Left lobe of liver (tissue), 2 donors: Measurements from ENCODE around the gene MAPK10. TPM values are rescaled to one million over a fixed set of nuclear protein-coding genes. Genes with fewer than 3 reads are reported as not detected.
"Not testable (repeated sequence)": the region's sequence is repeated elsewhere in the genome, so short reads cannot be mapped to it uniquely, and the experiment has no call there.

ENCODE experiments used
- ATAC-seq: fragments of 200-7000 bp; cut with Tn5 transposase; one replicate; pipeline ENCODE4 v1.9.1; 2020; ENCODE audit warnings: mild to moderate bottlenecking, moderate library complexity
- DNase-seq: peaks from one replicate; pipeline ENCODE4 v3.0.0-alpha.2; 2020; ENCODE audit warnings: low spot score
- total RNA-seq: library from RNA; stranded (reverse); gene quantifications from one replicate; pipeline ENCODE4 v1.2.1, GENCODE V29; 2021
- donor health status: DM: no; HTN: no; CAD: no; lungs with moderate emphysema.
- donor health status: DM: no; HTN: yes; CAD: no.

MAPK10 gene
- total RNA-seq, 1 donor from 2014 or later, result 2.4 TPM

DNA sequence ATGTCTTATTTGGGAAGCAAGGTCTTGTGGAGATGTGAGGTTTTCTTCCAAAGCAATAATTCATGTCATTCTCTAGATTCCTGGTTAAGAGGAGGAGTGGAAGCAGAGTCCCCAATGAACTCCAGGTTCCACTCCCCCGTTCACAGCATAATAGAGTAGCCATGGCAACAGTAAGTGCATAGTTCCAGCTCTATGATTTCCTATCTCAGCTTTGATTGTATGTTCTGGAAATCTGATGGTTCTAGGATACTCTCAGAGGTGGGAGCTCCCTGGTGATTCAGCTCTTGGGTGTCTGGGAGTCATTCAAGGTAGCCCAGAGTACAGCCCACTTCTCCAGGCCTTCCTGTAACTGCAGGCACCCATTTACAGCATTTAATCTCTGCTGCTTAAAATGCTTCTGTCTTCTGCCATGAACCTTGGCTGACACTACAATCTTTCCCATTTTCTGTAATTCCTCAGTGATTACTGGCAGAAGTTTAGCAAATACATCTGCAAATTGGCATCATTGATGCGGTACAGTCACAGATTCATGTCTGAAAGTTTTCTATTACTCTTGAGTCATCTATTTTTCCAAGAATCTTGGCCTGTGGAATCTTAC, 242.0 kb downstream of the MAPK10 start:
- DNase-seq (no peak), ATAC-seq (no peak)

DNA sequence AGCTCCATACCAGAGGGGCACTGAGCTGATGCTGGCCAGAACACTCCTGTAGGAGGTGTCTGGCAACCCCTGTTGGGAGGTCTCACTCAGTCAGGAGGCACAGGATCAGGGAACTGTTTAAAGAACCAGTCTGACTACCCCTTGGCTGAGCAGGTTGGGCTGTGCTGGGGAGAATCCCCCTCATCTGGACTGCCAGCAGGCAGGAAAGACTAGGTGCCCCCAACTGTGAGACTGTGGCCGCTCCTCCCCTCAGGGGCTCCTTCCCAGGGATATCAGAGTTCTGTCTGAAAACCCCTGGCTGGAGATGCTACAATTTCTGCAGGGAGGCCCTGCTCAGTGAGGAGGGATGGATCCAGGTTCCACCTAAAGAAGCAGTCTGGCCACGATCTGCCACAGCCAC, 245.3 kb downstream of the MAPK10 start:
- no peak for DNase-seq
- ATAC-seq, result no peak

DNA sequence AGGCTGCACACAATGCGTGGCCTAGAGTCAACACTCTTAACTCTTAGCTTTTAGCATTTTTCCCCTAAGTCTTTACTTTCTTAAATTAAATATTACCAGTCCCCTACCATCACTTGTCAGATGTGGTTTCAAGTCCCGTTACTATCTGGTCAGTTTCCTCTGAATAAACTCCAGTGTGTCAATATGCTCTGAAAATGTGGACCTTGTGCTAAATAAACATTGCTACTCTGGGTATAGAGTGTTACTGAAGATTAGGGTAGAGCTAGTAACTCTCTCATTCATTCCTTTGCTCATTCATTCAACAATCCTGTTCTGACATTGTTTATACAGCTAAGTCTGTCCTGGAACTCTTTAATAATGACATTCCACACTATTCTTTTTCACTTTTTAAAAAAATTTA, 251.0 kb downstream of the MAPK10 start:
- ATAC-seq (no peak), DNase-seq (no peak)

DNA sequence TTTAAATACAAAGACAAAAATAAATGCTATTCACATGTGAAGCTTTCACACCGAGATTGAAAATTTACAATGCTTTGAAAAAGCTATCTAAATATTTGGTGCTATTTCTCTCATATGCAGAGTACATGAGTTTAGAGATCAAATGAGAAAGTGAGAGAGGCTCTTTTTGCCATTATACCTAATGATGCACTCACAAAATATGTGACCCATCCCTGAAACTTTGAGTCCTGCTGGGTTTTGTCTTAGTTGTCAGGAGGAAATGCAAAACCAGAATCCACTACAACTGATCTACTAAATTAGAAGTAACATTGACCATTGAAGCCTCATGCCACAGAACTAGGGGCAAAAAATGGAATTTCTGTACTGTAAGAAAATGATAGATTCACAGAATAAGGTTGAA, 251.7 kb downstream of the MAPK10 start:
- DNase-seq (no peak), ATAC-seq (no peak)

DNA sequence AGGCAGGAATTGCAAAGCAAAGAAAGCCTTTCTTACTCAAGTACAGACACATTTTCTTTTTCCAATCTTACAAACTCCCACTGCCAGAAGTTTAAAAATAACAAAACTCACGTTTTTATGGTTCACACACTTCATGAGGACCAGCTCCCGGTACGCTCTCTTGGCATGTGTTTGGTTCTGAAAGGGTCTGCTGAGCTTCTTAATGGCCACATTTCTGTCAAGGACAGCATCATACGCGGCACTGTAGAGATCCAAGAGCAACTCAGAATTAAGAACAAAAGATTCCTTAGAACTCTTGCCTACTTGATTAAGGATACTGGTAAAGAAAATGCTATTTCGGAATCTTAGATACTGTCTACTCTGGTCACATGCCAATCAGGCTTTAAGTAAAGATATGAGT, 252.7 kb downstream of the MAPK10 start:
- ATAC-seq, result no peak

DNA sequence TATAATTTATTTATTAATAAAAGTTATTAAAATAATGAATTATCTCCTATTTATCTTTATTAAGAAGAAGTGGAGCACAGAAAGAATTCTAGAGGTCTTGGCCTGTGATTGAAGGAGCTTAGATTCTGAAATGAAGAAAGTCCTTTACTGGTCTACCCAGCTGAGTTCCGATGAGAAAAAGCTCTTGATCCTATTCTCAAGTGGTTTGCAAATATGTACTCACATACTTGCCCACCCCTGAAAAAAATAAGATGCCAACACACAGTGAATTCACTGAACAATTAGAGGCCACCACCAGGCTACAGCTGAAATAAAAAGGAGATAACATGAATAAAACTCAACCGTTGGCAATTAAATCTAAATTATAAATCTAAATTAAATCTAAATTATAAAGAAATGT, 253.4 kb downstream of the MAPK10 start:
- ATAC-seq (no peak), DNase-seq (no peak)

More for the DNA sequence above, 252.7 kb downstream of the MAPK10 start:
- DNase-seq, result no peak

DNA sequence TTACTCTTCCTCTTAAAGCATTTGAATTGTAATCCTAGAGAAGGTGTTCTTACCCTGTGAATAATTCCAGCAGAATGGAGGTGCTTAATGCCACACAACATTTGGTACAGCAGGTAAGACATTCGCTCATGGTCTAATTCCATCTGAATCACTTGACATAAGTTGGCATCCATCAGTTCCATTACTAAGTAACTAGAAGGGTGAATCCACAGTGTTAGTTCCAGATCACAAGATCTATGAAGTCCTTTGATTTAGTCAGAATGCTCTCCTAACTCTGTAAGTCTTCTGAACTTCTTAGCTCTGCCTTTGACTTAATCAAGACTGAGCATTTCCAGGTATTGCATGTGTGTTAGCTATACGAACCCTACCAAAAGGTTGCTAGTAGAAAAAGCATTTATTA, 258.0 kb downstream of the MAPK10 start:
- no peak for ATAC-seq
- no peak for DNase-seq

DNA sequence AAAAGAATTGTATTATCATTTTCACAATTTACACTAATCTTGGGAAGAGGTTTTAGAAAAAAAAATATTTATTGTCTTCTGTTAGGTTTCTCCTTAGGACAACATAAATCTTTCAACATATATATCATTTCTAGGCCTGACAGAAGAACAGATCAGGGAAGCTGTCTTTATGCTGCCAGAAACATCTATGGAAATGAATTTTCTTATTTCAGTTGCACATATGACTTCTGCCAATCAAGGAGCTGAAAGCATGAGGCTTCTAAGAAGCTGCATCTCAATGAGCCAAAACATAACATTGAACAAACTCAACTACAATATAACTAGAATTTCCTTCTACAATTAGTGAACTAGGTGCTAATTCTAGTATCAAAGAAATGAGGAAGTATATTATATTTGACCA, 258.4 kb downstream of the MAPK10 start:
- DNase-seq (no peak), ATAC-seq (no peak)

DNA sequence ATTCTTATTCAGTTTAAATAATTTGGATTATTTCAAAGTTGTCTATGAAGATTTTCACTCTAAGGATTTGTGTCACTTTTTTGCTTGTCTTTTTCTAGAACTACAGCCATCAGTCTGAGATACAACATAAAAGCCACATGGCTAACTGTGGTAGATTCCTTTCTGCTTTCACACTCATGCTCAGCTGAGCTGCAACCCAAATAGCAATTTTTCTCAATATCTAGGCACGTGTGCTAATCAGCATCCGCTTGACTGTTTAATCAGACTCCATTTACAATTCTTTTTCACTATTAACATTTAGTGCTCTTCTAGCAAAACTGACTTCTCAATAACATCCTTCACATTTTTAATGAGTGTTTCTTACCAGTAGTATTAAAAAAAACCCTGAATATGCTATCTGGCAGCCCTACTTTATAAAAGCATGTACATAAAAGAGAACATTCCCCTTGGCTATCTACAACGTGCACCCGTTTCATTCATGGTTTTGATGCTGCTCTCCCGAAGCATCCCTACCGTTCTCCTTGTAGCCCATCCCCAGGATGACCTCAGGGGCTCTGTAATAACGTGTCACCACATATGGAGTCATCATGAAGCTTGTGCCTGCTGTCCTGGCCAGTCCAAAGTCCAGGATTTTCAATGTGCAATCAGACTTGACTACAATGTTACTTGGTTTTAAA, 259.2 kb downstream of the MAPK10 start:
- no peak for ATAC-seq

DNA sequence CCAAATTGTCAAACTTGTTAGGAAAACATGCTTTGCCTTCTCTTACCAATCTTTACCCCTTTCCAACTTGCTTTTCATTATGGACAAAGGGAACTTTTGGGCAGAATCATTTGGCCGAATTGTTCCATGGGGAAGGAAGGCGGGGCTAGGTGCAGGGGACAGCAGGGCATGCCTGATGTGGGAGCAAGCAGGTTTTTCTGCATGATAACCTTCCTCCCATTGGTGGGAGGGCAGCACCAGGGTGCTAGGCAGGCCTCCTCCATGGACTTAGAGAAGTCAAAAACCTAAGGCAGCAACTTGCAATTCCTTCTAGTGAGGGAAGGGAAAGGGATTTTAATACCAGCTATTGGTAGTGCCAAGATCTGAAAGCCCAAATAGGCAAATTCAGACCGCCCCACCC, 260.5 kb downstream of the MAPK10 start:
- no peak for ATAC-seq
- DNase-seq, result no peak

More for the DNA sequence above, 259.2 kb downstream of the MAPK10 start:
- DNase-seq, result no peak

DNA sequence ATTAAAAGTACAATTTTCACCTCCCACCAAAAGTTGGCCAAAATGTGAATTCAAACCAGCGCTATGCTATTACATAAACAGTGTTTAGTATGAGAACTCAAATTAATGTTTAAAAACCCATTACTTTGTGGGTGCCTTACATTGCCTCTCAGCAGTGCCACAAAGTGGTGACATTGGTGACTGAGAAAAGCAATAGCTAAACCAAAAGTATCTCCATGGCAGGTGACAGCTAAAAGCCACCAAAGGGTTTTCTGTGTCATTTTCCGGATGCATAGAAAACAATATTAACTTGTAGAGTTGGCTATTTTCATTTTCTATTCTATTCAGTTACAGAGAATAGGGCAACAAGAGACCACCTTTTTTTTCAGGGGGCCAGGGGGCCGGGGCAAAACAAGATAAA, 261.2 kb downstream of the MAPK10 start:
- no peak for ATAC-seq
- no peak for DNase-seq

DNA sequence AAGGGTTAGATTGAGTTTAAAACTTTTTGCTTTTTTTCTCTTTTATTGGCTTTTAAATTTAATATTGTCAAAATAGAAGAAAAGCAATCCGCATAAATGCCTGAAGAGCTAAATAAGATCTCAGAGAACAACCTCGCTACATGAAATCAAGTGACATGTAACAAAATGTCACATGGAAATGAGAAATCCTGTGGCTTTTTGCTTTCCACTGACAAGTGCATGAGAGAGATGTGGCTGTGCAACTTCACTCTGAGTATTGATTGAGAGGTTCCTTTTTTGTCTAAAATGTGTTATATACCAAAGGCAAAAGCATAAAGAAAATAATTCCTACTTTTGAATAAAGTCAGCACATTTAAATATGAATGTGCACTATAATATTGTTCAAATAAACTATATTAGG, 263.5 kb downstream of the MAPK10 start:
- ATAC-seq (no peak), DNase-seq (no peak)

DNA sequence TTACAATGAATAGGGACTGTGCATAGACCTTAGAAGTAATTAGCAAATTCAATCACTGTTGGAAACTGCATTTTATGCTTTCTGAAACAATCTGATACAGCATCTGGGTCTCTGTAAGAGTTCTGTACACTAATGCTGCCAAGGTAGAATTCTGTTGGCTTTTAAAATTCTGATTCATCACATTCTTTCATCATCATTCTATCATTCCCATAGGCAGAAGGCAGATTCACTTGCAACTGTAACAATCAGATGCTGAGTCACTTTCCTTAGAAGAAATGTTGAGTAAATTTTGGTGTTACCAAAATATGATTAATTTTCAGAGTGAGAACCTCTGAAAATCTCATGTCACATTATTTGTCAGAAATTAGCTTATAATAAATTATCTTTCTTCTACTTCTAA, 267.2 kb downstream of the MAPK10 start:
- ATAC-seq, result no peak

DNA sequence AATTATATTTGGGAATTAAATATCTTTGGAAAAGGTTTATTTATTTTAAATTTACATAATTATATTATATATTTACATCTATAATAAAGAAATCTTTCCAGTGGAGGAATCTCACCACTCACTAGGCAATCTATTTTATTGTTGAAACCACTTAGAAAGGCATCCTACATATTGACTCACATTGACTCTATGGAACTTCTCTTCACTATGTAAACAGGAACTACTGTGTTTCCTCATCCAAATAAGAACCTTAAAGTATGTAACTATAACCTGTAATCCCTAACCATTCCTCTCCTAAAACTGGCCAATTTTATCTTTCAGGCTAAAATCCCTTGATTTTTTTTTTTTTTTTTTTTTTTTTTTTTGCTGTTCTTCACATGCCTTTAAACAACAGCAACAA, 268.7 kb downstream of the MAPK10 start:
- ATAC-seq (no peak), DNase-seq (no peak)

More for the DNA sequence above, 267.2 kb downstream of the MAPK10 start:
- no peak for DNase-seq

DNA sequence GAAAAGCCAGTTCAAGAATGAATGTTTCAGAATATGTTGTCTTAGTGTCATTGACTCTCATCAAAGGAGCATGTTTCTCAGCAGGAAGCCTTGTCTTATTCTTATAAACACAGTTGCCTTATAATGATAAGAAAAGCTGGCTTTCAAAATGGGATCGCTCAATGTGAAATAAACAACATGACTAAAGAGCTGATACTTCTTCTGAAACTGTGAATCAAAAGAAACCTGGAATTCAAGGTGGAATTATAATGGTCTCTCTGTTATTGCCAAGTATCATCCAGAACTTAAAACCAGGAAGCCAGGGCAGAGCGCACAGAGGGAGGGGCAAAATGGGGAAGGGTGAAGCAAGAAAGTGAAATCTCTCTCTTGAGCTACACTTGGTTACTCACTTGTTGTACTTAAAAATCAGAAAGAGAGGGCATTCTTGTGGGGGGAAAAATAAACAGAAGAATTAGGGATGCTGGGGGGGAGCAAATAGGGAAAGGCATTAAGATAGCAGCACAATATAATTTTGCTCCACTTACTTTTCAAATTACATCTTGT, 270.0 kb downstream of the MAPK10 start:
- ATAC-seq, result no peak

DNA sequence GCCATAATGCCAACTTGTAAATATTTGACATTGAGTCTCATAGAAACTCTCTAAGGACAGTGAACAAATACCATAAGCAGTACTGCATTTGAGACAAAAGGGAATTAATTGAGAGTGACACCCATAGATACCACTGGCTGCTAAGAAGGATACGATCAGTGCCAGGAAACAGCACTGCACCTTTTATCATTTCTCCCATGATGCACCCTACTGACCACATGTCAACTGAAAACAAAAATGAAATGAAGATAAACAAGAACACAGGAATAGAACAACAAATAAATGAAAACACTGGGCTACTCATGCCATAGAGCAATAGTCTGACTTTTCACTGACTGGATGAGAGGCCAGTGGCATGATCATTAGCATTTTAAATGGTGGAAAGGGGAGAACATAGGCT, 270.8 kb downstream of the MAPK10 start:
- no peak for ATAC-seq
- DNase-seq, result no peak

More for the DNA sequence above, 270.0 kb downstream of the MAPK10 start:
- no peak for DNase-seq

DNA sequence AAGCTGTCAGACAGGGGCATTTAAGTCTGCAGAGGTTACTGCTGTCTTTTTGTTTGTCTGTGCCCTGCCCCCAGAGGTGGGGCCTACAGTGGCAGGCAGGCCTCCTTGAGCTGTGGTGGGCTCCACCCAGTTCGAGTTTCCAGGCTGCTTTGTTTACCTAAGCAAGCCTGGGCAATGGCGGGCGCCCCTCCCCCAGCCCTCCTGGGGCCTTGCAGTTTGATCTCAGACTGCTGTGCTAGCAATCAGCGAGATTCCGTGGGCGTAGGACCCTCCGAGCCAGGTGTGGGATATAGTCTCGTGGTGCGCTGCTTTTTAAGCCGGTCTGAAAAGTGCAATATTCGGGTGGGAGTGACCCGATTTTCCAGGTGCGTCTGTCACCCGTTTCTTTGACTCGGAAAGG, 284.1 kb downstream of the MAPK10 start:
- DNase-seq, ATAC-seq: not testable (repeated sequence)

DNA sequence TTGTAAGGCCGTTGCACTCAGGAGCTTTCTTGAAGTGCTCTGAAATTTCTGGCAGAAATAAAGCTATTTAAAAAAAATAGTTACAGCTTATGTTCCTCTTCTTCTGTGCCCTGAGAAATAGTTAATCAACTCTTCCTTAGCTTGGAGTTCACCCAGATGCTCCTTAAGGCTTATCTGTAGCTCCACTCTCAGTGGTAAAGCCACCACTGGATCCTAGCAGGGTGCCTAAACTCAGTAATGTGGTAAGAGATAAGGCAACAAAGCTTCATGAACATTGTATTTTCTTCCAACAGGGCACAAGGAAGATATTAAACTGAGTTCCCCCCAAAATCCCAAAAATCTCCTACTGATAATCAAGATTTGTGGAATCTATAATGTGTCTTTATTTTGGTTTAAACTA, 299.5 kb downstream of the MAPK10 start:
- no peak for ATAC-seq
- no peak for DNase-seq

DNA sequence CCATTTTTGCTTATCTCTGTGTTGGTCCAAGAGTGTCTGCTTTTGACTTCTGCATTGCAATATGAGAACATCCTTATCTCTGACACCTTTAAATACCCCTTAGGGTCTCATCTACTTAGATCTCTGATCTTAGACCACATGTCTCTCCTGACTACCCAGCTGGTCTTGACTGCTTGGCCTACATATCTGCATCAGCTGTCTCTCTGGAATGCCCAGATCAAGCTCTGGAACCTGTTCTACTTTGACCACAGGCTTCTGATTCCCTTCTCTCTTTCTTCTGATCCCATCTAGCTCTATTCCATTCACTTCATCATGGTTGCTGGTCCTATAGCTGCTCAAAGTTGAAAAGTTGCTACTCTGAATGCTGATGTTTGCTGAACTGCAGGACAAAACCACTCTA, 301.2 kb downstream of the MAPK10 start:
- no peak for ATAC-seq
- DNase-seq, result no peak

DNA sequence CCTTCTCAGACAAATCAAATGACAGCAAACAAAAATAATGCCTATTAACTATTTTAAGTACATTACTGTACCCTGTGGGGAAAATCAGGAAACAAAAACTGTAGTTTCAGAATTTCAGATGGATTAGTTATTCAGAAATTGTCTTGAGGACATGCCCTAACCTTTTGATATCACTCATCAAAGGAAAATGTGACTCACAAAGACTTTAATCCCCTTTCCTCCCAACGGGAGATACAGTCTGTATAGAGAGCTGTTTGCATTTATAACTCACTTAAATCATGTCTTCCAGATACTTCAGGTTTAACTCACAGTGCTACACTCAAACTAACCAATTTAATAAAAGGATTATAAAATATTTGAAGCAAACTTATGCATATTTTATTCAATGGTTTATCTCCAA, 304.0 kb downstream of the MAPK10 start:
- ATAC-seq, result no peak
- DNase-seq, result no peak

DNA sequence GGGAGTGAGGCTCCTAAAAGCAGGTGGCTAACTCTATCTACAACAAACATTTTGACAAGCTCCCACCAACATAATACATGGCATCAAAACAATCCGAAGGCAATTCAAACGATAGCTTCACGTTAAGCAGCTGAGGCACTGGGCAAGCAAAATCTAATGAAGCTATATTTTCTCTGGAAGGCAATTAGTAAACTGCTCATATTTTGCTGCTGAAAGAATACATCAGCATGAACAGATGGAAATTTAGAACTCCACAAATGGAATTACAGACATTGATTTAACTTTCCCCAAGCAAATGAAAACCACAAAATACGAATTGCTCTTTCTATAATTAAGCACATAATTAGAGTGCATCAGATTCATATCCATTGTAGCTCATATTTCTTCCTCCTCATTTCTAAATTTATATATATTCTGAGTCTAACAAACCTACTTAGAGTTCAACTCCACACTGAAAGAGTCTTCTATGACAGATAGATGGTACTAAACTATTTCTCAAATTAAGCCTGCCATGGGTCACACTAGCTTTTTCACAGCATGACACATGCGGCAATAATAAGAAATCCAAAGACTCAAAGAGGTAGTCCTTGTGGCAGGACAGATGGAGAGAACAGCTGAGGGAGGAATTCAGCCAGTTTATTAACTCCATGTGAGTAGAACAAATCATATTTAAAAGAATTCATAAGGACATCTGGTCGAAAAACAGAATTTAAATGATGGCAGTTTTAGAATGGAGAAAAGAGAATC, 305.4 kb downstream of the MAPK10 start:
- no peak for DNase-seq
- no peak for ATAC-seq

DNA sequence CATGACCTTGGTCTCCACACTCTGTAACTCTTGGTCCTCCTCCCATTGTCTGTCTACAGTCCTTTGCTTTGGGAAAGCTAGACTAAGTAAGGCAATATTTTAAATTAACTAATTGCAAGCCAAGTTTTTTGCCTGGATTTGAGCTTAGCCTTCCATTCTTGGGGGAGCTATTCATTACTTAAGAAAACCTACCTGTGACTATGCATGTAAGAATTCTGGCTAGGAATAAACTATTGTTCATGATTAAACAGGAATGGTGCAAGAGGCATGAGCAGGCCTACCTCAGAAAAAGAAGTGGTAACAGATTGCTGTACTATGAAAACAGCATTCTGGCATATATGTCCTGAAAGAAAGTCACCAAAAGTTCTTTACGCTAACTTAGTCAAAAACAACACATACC, 309.4 kb downstream of the MAPK10 start:
- DNase-seq, result no peak
- no peak for ATAC-seq
